A673 (cell line): ENCODE data around the gene MAPK11. TPM values are rescaled to one million over a fixed set of nuclear protein-coding genes. Genes with fewer than 3 reads are reported as not detected.

Source experiments
- BruUV-seq: library from RNA; stranded (reverse); fragments of 400-500 nt; replicated peaks from 2 replicates; lab custom pipeline; 2021; lab: Mats Ljungman, UMichigan
- CTCF ChIA-PET: fragments of 300-600 bp; sonication (Branson Sonifier 250); formaldehyde crosslinking; loops from one replicate; lab custom pipeline; 2022; ENCODE audit warnings: antibody characterized with exemption; lab: Charles Lee
- POLR2A ChIA-PET: fragments of 300-600 bp; sonication (Branson Sonifier 250); formaldehyde crosslinking; loops from one replicate; lab custom pipeline; 2022; ENCODE audit warnings: antibody characterized with exemption; ENCODE audit not compliant: low non-redundant PET; lab: Charles Lee
- DNase-seq: peaks from one replicate; pipeline ENCODE4 v3.0.0-alpha.2; 2015; ENCODE audit warnings: low spot score
- H3K27ac ChIP-seq: fragments of 200-600 bp; sonication (generic); 2 replicates; pipeline ENCODE4 v1.5.1; 2016; ENCODE audit warnings: mixed run types, low read depth, mild to moderate bottlenecking, mixed read lengths, antibody characterized with exemption, low read length; ENCODE audit not compliant: poor library complexity, severe bottlenecking
- H3K27me3 ChIP-seq: fragments of 200-600 bp; sonication (generic); replicated peaks from 2 replicates; pipeline ENCODE4 v1.6.1; 2017; ENCODE audit warnings: mixed run types, low read depth, mild to moderate bottlenecking, mixed read lengths, antibody characterized with exemption, low read length; ENCODE audit not compliant: insufficient read depth, poor library complexity
- H3K36me3 ChIP-seq: fragments of 200-600 bp; sonication (generic); 2 replicates; pipeline ENCODE4 v1.6.1; 2016; ENCODE audit warnings: mixed run types, mild to moderate bottlenecking, mixed read lengths, antibody characterized with exemption, low read length; ENCODE audit not compliant: insufficient read depth, poor library complexity, severe bottlenecking
- H3K4me1 ChIP-seq: fragments of 200-600 bp; sonication (generic); 2 replicates; pipeline ENCODE4 v1.6.1; 2017; ENCODE audit warnings: mixed run types, mild to moderate bottlenecking, mixed read lengths, antibody characterized with exemption, low read length; ENCODE audit not compliant: insufficient read depth, poor library complexity, severe bottlenecking
- H3K4me3 ChIP-seq: fragments of 200-600 bp; sonication (generic); 2 replicates; pipeline ENCODE4 v1.5.1; 2016; ENCODE audit warnings: low read depth, mixed run types, mild to moderate bottlenecking, mixed read lengths, low read length; ENCODE audit not compliant: poor library complexity, severe bottlenecking
- H3K9me3 ChIP-seq: fragments of 200-600 bp; sonication (generic); 2 replicates; pipeline ENCODE4 v1.6.1; 2016; ENCODE audit warnings: mixed run types, low read depth, mild to moderate bottlenecking, mixed read lengths, antibody characterized with exemption, low read length; ENCODE audit not compliant: poor library complexity, severe bottlenecking
- EZH2 ChIP-seq: fragments of 200-600 bp; sonication (generic); IDR thresholded peaks from 2 replicates; pipeline ENCODE4 v1.6.1; 2017; ENCODE audit warnings: borderline replicate concordance, low read depth, mild to moderate bottlenecking, mixed read lengths, antibody characterized with exemption, low read length; ENCODE audit not compliant: poor library complexity, severe bottlenecking
- intact Hi-C: fragments of 100-400 bp; cut with micrococcal nuclease; formaldehyde crosslinking; loops from one replicate; pipeline ENCODE4 v1.10.0; 2022; ENCODE audit not compliant: unreplicated experiment
- total RNA-seq: library from RNA; stranded (reverse); gene quantifications from 2 replicates; pipeline ENCODE4 v1.2.3, GENCODE V29; 2021
- TF ChIP-seq, protein P1 (sequence below): fragments of 300-800, 200-600 bp; sonication (generic); conservative IDR thresholded peaks from 2 replicates; pipeline ENCODE4 v1.5.1; 2017; ENCODE audit warnings: low read depth, mild to moderate bottlenecking, antibody characterized with exemption, low read length, moderate library complexity, mixed read lengths

The MAPK11 gene
- total RNA-seq, 1 experiment from 2014 or later = 5.4 TPM

DNA sequence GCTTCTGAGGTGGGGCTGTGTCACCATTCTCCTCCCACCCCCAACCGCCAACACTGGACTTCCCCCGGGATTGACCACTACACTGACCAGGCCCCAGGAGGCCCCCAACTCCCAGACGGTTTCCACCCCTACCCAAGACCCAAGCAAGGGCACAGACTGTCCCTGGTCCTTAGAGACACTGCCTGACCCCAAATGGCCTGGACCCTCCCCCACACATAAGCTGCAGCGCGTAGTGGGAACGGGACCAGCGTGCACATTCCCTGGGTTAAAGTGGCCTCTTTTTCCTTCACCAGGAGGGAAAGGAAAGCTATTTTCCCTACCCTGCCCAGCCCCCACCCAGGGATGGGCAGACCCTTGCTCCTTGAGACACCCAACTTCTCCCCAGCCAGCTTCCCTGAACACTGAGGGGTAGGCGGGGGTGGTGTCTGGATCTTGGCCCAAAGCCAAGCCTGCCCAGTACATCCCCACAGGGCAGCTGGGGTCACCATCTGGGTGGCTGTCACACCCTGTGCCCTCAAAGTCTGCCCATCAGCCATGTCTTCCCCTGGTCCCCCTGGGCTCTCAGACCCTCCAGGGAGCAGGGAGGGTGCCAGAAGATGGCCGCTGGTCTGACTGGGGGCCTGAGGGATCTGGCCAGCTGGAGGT, 7.1 kb downstream of the MAPK11 start:
- no peaks in the 10 kb centered on the region for H3K36me3 ChIP-seq
- TF ChIP-seq EZH2 = no peak
- TF ChIP-seq, protein P1, sequence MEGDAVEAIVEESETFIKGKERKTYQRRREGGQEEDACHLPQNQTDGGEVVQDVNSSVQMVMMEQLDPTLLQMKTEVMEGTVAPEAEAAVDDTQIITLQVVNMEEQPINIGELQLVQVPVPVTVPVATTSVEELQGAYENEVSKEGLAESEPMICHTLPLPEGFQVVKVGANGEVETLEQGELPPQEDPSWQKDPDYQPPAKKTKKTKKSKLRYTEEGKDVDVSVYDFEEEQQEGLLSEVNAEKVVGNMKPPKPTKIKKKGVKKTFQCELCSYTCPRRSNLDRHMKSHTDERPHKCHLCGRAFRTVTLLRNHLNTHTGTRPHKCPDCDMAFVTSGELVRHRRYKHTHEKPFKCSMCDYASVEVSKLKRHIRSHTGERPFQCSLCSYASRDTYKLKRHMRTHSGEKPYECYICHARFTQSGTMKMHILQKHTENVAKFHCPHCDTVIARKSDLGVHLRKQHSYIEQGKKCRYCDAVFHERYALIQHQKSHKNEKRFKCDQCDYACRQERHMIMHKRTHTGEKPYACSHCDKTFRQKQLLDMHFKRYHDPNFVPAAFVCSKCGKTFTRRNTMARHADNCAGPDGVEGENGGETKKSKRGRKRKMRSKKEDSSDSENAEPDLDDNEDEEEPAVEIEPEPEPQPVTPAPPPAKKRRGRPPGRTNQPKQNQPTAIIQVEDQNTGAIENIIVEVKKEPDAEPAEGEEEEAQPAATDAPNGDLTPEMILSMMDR = no peak
- intact Hi-C loops = no loop called here
- CTCF ChIA-PET = interaction anchor here (0.6 kb wide), 1 partner anchor 13 kb away, joined by 3 read pairs; no protein-coding TSS in a partner anchor
- no peak for DNase-seq
- H3K9me3 ChIP-seq = no peaks in the 10 kb centered on the region
- H3K4me3 ChIP-seq = no peak overlapping the region
- no peaks in the 10 kb centered on the region for H3K27me3 ChIP-seq
- H3K4me1 ChIP-seq = peaks cover 15% of the 10 kb centered on the region
- H3K27ac ChIP-seq = no peak overlapping the region
- POLR2A ChIA-PET = no interaction called here
- no TSS peak for BruUV-seq

DNA sequence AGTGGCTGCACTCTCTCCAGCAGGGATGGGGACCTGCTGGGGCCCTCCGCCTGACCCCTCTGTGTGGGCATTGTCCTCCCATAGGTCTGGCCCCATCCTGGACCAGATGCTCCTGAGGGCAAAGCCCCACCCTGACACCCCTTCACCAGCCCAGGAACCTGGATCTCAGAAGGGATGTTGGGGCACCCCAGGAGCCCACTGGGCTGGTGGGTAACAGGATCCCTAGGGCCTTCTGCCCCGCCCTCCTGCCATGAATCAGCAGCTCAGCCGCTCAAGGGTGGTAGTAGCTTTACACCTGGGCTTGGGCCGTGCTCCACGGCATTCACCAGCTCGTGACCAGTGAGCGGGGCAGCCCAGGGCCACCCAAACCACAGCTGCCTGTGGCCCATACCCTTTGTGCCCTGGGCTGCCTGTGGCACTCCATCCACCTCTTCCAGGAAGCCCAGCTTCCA, 7.7 kb downstream of the MAPK11 start:
- ChIA-PET CTCF (interaction anchor here (0.6 kb wide), 1 partner anchor 14 kb away, joined by 3 read pairs; no protein-coding TSS in a partner anchor), POLR2A (no interaction called here)
- H3K36me3 ChIP-seq = no peaks in the 10 kb centered on the region
- no peak for TF ChIP-seq EZH2
- TF ChIP-seq, protein P1 = no peak
- H3K27me3 ChIP-seq = no peaks in the 10 kb centered on the region
- peak overlapping the region; percentile 54 for H3K4me3 ChIP-seq
- H3K4me1 ChIP-seq = peaks cover 11% of the 10 kb centered on the region
- intact Hi-C loops = no loop called here
- no peak overlapping the region for H3K27ac ChIP-seq
- no peak for DNase-seq
- no peaks in the 10 kb centered on the region for H3K9me3 ChIP-seq
- no TSS peak for BruUV-seq

DNA sequence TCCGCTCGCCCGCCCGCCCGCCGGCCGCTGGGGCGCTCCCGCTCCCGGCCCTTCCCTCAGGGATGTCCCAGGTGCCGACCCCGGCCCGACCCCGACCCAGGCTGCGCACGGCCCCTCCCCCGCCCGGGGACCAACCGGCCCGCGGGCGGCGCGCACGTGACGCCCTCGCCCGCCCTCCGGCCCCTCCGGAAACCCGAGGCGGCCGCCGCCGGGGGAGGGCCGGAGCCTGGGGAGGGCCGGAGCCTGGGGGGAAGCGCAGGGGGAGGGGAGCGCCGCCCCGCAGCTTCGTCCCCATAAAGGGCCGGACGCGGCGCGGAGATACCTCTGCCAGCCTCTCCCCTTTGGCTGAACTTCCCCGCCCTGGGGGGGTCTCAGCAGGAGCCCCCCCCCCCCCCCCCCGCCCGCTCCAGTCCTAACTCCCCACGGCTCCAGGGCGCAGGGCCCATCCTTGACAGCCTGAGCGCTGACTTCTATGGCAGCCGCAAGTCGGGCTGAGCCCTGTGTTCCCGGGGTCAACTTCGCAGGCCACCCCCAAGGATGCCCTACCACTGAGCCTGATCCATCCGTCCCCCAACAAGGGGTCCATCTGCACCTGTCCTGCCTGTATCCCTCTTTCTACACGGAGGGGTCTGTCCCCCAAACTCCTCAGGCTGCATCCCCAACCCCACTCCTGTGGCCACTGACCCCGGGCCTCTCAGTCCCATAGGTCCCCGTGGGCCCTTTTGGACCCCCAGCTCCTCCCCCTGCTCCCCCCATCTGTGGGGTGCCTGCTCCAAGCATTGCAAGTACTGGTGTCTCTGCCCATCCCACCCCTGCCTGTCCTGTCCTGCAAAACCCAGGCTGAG, 8.3 kb downstream of the MAPK11 start, which contains the start of gene MAPK12:
Gene MAPK12 (minus strand): TSS at position 69 of the 845 bp plus-strand sequence. CDS start 174 bp downstream, outside the sequence.
- CTCF ChIA-PET = no interaction called here
- Histone ChIP-seq H3K36me3 (no peaks in the 10 kb centered on the region), H3K4me3 (peak within 1 kb of the TSS; percentile 54), H3K9me3 (no peaks in the 10 kb centered on the region), H3K27me3 (no peaks in the 10 kb centered on the region), H3K4me1 (peaks cover 11% of the 10 kb centered on the region), H3K27ac (peak within 1 kb of the TSS; percentile 75)
- intact Hi-C loops = no loop called here
- no peak for DNase-seq
- BruUV-seq = no TSS peak
- POLR2A ChIA-PET = no interaction called here
- TF ChIP-seq, protein P1 = no peak
- TF ChIP-seq EZH2 = no peak
